GM19099 (cell line): ENCODE data around the gene KCNQ1.

Source experiments
- POLR2A ChIP-seq: IDR thresholded peaks from 3 replicates; pipeline ENCODE4 v1.6.1; 2011; ENCODE audit warnings: low read depth; ENCODE audit not compliant: insufficient read length; ENCODE audit errors: extremely low read depth

The KCNQ1 gene

GRCh38 chr11:2811206-2812091, 366.6 kb downstream of the KCNQ1 start:
- TF ChIP-seq POLR2A = no peak

GRCh38 chr11:2812371-2812991, 367.7 kb downstream of the KCNQ1 start:
- TF ChIP-seq POLR2A = no peak

GRCh38 chr11:2813141-2813908, 368.5 kb downstream of the KCNQ1 start:
- TF ChIP-seq POLR2A = no peak

- TF ChIP-seq POLR2A = no peak
These were observed 369.2 kb downstream of the KCNQ1 start for GRCh38 chr11:2813968-2814367.

DNA sequence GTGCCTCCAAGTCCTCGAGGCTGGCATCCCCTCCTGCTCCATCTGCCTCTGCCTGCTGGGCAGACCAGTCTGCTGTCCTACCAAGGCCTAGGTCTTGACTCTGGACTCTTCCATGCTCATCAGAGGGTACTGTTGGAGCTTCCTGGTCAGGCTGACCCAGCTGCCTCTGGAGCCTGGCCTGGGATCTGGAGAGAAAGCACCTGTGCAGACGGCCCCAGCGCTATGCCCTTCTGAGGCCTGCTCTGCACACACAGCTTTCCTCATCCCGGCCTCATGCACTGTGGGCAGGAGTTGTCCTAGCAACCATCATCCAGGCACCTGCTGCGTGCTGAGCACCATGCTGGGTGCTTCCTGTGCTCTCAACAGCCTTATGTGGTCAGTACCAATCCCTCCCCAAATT, 369.9 kb downstream of the KCNQ1 start:
- TF ChIP-seq POLR2A = no peak

DNA sequence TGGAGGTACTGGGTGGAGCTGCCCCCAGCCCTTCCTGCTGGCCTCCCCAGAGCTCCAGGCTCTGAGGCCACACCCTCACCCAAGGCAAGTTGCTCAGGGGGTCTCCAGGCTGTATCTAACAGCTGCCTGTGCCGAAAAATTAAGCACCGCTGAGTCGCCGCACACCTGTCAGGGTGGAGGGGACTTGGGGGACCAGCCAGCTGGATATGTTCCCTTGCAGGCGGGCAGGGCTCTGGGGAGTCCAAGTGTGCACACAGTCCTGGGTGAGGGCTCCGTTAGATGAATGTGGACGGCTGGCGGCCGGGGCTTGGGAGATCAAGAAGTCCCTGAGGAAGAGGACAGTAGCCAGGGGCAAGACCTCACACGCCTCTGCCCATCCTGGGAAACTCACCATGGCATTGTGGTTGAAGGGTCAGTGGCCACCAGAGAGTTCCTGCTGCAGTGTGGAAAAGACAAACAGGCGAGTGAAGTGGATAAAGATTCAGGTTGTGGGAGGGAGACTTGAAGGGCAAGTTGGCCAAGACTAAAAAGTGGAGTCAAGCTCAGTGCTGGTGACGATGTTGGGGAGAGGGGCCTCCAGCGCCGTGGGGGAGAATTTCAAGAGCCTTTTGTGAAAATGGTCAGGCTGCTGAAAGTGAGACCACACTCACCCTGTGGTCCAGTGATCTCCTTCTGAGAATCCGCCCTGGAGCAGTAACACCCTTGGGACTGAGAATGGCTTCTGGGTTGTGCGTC, 371.1 kb downstream of the KCNQ1 start:
- TF ChIP-seq POLR2A = no peak

GRCh38 chr11:2816523-2816922, 371.7 kb downstream of the KCNQ1 start:
- TF ChIP-seq POLR2A = no peak

GRCh38 chr11:2816941-2817421, 372.2 kb downstream of the KCNQ1 start:
- no peak for TF ChIP-seq POLR2A

GRCh38 chr11:2817431-2817830, 372.6 kb downstream of the KCNQ1 start:
- TF ChIP-seq POLR2A = no peak

DNA sequence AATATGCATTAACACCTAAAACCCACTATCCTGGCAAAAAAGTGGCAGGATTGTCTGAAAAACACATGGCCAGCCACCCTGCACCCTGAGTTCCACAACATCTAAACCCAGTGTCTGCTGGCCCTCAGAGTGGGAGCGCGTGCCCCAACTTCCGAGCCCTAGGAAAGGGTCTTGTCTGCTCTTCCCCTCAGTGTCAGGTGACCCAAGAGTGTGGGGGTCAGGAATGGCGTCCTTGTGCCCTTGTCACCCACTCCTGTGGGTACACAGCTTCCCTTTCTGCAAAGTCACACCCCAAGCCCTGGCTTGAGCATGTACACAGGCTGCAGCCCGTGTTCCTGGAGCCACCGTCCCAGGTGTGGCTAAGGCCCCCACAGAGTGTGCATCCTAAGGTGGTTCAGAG, 373.2 kb downstream of the KCNQ1 start:
- no peak for TF ChIP-seq POLR2A

DNA sequence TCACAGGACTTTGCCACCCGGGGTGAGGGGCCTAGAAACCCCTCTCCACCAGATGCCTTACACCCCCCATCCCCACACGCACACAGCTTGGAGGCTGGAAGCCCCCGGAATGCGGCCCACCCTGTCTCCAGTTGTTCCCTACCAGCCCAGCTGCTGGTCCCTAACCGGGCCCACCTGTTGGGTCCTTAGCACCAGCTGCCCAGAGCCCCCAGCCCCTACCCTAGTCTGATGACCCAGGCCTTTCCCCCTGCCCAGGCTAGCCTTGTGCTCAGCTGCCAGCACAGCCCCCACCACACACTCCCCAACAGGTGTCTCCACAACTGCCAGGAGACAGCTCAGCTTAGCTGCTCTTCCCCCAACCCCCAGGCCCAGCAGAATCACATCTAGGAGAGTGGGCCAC, 373.7 kb downstream of the KCNQ1 start:
- TF ChIP-seq POLR2A = no peak

DNA sequence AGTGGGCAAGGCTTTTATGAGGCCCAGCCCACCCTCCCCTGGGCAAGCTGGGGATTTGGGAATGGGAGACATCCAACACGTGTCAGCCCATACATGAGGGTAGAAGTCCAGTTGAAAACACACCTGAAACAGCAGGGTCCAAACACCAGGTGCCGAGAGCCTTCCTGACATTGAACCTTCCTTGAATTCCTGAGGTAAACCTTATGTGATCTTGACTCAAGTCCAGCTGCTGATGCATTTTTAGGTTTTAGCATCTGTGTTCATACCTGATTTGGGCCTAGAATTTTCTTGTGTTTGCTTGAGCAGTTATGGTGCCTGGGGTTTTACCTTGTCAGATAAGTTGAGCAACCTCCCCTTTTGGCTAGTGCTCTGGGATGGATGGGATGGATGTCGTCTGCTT, 374.5 kb downstream of the KCNQ1 start:
- no peak for TF ChIP-seq POLR2A

- TF ChIP-seq POLR2A = no peak
These were observed 376.2 kb downstream of the KCNQ1 start for GRCh38 chr11:2820976-2821375.

DNA sequence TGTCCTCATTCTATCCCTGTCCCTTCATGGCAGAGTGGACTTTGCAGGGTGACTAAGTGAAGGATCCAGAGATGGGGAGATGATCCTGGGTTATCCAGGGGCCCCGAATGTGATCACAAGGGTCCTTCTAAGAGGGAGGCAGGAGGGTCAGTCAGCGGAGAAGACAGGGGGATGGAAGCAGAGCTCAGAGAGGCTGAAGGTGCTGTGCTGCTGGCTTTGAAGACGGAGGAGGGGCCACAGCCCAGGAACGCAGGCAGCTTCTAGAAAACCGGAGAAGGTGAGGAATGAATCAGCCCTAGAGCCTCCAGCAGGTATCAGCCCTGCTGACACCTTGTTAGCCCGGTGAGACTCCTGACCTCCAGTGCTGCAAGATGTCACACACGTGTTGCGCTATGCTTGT, 377.1 kb downstream of the KCNQ1 start:
- no peak for TF ChIP-seq POLR2A

DNA sequence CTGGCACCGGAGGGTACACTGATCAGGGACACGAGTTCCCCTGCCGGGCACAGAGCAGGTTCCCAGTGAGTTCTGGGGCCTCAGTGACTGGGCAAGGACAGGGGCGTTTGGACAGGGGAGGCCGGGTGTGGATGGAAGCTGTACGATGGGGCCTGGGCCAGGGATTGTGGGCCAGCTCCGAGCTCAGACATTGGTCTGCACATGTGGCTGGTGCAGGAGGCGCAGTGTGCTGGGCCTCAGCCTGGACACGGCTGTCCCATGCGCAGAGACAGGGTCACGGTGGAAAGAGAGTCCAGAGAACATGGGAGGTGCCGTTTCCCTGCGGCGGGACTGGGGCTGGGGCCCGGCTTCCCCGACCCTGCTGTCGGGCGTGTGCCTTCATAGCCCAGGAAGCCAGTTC, 380.0 kb downstream of the KCNQ1 start:
- no peak for TF ChIP-seq POLR2A
